HuH-7.5 (cell line): ENCODE data around the gene ARL6IP5.

ENCODE experiments used
- DNase-seq: peaks from one replicate; pipeline ENCODE4 v3.0.0; 2011; ENCODE audit warnings: low spot score

ARL6IP5 gene

DNA sequence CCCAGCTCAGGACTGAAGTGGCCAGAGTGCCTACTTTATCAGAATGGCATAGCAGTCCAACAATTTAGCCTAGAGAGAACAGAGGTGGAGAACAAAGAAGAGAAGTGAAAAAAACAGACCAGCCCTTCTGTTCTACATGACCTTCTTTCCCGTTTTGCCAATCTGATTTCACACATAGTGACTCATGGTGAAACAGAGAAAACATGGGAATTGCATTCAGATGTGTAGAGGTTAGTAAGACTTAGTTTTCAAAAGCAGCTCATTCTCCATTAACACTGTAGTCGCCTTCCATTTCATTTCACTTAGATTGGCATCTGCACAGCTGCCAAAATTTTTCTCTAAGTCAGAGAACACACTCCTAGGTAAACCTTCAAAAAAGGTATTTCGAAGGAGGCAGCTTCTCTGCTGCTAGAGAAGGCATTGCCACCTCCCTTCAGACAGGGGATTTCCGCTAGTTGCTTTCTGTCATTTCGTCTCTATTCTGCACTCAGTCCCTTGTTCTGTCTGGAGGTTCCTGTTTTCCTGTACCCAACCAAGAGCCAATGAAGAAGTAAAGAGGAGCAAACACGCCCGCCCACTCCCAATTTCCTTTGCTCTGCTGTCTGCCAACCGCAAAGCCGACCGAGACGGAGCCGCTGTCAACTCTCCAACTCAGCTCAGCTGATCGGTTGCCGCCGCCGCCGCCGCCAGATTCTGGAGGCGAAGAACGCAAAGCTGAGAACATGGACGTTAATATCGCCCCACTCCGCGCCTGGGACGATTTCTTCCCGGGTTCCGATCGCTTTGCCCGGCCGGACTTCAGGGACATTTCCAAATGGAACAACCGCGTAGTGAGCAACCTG is at the start of gene ARL6IP5:
ARL6IP5 (plus strand) TSS at position 612 of the 842 bp plus-strand sequence; CDS start at position 723, 111 bp downstream.
- DNase-seq: no peak

DNA sequence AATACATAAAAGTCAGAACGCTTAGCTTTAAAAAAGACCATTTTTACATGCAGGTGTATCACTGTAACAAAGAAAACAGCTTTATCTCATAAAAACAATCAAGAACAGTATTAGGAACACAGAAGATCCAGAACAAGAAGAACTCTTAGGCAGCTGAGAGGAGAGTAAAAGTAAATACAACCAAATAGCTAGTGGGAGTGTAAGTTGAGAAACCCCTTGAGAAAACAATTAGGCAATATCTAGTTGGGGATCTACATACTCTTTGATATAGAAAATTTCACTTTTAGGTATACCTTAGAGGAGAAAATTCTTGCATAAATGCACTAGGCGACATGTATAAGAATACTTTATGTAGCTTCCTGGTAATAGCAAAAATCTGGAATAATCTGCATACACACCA is 40.1 kb upstream of the ARL6IP5 start:
- DNase-seq: no peak

- DNase-seq: no peak
Observed at GRCh38 chr3:69048990-69049389, 35.7 kb upstream of the ARL6IP5 start.

GRCh38 chr3:69051756-69052471 is 32.8 kb upstream of the ARL6IP5 start, which contains the start of gene TMF1:
Gene TMF1 (minus strand): TSS chr3:69052333. CDS start chr3:69052086, 247 bp downstream.
- DNase-seq: peak; percentile 49

DNA sequence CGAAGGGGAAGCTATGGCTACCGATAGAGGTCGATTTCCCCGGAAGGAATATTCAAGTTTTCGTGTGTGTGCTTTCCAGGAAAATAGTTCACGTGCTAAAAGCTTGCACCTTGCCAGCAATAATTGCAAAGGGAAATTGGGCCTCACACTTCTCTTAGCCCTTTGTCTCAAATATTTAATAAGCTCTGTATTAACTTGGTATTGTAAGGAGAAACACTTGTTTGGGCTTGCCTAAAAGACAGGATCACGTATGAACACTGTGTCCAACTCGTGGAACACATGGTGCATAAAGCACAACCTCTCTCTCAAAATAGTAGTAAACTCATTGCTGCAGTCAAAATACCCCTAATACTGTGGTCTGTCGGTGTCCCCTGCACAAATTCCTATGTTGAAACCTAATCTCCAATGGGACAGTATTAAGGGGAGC is 32.3 kb upstream of the ARL6IP5 start:
- no peak for DNase-seq

- no peak for DNase-seq
Observed at GRCh38 chr3:69058180-69058946, 26.4 kb upstream of the ARL6IP5 start.

DNA sequence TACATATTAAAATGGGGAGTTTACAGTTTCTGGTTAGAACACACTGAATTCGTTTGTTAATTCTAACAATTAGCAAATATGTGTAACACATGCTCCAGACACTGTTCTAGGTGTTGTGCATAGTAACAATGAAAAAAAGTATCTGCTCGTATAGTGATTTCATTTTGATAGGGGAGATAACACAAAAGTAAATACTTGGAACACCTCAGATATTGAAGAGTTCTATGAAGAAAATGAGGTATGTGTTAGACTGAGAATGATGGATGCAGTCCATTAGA is 25.9 kb upstream of the ARL6IP5 start:
- DNase-seq: no peak

- no peak for DNase-seq
Observed at GRCh38 chr3:69059688-69060087, 25.0 kb upstream of the ARL6IP5 start.

DNA sequence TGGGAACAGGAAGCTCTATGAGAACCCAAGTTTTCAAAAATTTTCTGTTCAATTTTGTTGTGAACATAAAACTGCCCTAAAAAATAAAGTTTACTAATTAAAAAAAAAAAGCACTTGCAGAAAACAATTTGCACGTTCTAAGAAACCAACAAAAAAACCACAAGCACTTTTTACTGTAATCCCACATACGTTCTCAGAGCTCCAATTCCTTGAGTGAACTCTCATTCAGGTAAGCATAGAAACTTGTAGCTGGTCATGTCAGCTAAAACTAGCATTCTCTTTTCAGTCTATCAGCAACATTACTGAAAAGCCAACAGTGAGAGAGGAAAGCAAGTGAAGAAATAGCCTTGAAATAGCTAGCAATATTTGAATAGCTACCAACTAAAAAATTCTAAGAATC is 21.1 kb upstream of the ARL6IP5 start:
- no peak for DNase-seq

DNA sequence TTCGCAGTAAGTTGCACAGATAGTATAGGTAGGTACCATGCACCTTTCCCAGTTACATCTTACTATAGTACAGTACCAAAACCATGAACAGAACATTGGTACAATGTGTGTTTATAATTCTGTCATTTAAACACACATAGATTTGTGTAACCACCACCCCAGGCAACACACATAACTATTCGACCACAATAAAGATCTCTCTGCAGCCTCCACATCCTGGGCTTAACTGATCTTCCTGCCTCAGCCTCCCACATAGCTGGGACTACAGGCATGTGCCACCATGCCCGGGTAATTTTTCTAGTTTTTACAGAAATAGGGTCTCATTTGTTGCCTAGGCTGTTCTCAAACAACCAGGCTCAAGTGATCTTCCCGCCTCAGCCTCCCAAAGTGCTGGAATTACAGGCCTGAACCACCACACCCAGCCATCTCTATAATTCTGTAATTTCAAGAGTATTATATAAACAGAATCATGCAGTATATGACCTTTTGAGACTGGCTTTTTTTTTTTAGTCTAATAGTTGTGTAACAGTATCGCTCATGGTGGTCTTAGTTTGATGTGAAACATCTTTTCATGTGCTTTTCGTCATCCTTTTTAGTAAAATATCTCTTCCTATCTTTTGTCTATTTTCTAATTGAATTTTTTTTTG is 19.3 kb upstream of the ARL6IP5 start:
- DNase-seq: no peak

DNA sequence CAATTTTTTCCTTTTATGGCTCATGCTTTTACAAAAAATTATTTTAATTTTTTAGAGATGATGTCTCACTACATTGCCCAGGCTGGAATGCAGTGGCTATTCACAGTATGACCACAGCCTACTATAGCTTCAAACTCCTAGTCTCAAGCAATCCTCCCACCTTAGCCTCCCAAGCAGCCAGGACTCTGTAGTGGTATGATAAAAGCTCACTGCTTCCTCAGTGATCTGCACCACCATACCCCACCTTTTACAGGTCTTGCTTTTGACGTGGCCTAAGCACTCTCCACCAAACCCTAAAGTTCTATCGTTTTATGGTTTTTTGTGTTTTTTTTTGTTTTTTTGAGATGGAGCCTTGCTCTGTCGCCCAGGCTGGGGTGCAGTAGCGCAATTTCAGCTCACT is 18.6 kb upstream of the ARL6IP5 start:
- no peak for DNase-seq

DNA sequence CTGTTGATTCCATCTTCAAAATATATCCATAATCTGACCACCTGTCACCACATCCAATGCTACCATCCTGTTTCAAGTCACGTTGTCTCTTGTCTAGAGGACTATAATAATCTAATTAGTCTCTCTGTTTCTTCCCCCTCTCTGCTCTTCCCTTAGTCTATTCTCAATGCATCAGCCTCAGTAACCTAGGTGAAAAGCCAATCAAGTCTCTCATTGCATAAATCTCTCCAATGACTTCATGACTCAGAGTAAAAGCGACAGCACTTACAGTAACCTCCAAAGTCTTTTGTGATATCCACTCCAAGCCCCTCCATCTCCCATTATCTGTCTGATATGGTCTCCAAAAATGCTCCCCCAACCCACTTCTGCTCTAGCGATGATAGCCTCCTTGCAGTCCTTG is 11.8 kb upstream of the ARL6IP5 start:
- no peak for DNase-seq

- no peak for DNase-seq
Observed at GRCh38 chr3:69079269-69080159, 5.2 kb upstream of the ARL6IP5 start.

DNA sequence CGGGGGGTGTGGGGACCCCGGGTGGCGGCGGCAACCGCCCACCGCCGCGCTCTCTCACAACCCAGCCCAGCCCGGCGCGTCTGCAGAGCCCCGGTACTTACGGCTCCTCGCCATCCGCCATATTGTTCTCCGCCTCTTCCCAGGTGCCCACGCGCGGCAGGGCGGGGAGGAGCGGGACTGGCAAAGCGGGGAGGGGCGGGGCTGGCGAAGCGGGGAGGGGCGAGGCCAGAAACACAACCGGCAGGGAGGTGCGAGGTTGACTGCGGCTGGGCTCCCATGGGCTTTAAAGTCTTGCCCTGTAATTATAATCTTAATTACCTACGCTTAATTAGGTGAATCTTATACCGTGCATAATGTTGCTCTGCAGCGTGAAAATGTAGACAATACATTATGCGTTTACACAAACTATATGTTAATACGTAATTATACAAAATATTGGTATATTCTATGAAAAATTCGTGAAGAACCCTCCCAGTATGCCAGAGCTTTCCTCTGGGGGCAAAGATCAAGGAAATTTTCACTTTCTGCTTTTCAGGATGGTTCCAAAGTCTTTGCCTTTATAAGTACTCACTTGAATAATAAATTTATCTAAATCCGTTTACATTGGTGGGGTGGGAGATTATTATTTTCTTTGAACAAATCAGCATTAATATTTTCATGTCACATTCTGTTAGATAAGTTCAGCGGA is 4.4 kb upstream of the ARL6IP5 start, which contains the start of gene UBA3:
UBA3 (minus strand) TSS at position 133 of the 688 bp plus-strand sequence; CDS start at position 121, 12 bp downstream.
- DNase-seq: peak; percentile 43

DNA sequence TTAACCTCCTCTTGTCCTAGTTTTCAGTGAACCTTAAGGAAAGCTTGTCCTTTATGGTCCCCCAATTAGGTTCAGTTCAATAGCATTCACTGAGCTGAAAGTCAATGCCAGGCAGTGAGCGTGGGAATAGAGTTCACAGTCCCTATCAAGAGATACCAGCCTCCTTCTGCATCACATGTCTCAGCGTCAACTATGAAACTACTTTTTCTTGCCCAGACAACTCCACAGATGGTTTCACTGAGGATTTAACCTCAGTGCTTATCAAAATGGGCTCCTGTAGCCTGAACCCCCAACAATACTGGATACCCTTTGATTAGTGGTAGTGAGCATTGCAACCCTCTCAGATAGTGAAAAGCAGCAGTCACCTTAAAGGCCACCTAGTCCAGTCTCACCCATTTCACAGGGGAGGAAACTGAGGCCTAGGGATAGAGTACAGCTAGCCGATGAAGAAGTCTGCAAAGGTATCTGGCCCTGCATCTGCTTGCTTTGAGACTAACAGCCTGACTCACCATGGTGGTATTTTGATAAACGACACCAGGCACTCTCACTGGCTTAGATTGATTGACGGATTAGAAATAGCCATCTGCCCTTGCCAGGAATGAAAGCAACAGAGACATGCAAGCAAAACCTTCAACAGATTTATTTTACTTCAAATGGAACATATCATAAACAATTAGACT is 3.0 kb upstream of the ARL6IP5 start:
- no peak for DNase-seq

DNA sequence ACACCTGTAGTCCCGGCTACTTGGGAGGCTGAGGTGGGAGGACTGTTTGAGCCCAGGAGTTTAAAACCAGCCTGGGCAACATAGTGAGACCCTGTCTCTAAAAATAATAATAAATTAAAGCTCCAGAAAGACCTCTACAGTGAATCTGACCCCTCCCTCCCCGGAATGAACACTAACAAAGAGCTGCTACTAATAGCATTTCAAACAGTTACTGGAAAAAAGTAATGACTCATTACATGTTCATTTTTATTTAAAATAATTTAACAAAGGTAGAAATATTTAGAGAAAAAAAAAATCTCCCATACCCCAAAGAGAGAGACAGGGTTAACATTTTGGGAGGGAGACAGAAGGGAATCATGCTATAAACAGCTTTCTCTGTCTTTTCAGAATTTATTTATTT is 2.4 kb upstream of the ARL6IP5 start:
- DNase-seq: no peak

DNA sequence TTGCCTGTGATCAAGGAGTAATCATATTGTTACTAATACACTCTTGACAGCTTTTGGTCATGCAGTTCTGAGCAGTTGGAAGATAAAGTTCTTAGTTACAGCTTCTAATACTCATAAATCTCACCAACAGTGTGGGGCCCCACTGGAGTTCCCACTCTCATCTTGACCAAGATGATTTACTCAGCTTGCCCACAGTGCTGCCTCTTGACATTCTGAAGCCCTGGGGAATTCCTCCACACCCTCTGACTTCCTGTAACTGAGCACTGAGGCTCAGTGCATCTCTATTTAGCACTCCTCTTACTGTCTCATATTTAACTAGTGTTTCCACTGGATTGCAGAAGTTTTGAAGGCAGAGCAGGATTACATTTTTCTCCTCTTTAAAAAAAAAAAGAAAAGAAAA is 1.9 kb upstream of the ARL6IP5 start:
- DNase-seq: no peak

DNA sequence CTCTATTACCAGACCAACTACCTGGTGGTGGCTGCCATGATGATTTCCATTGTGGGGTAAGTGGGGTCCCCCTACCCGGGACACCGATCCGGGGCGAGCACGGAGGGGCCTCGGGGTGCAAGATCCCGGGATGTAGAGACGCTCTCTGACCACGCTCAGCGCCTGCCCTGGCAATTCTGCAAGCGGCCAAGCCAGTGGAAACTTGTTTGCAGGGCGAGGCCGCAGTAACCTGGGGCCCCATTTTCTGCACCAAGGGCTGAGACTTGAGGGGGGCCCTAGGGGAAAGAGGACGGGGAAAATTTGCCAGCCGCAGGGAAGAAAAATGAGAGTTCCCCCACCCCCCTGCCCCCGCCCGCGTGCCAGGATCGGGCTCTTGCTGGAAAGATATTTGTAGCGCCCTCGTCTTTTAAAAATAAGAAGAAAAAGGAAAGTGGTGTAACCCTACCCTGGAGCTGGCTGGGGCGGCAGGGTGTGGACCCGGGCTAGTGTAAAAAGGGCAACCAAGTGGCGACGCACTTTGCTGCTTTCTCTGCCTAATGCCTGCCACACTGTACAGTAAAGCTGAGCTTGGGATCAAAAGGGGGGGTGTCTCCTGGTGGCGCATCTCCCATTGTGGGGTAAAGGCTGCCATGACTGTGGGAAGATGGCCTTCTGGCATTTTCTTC is 563 bp downstream of the ARL6IP5 start:
- DNase-seq: no peak
